HepG2 (cell line): ENCODE measurements around the gene NAIF1. TPM values are rescaled to one million over a fixed set of nuclear protein-coding genes. Genes with fewer than 3 reads are reported as not detected.

ENCODE experiments used
- ARNT2 ChIP-seq: sonication (generic); formaldehyde crosslinking; IDR thresholded peaks from 2 replicates; pipeline ENCODE4 v1.8.0; 2022; ENCODE audit warnings: mild to moderate bottlenecking, low read depth, missing genetic modification reagents, moderate library complexity
- CREB1 ChIP-seq, 2 experiments: fragments of 450-650 bp in 1 of 2; IDR thresholded peaks; 2 replicates each; pipeline ENCODE4 v1.6.1; 2016 to 2017; ENCODE audit warnings: control low read depth in 1 of 2, mild to moderate bottlenecking in 1 of 2, missing compliant biosample characterization in 1 of 2, missing genetic modification characterization in 1 of 2
- KLF11 ChIP-seq: IDR thresholded peaks from 2 replicates; pipeline ENCODE4 v1.6.1; 2016; ENCODE audit warnings: missing compliant biosample characterization
- XRCC5 ChIP-seq: fragments of 200-400 bp; formaldehyde crosslinking; optimal IDR thresholded peaks from 2 replicates; pipeline ENCODE3; 2017; ENCODE audit warnings: mild to moderate bottlenecking, low read length
- ZFP62 ChIP-seq: sonication (generic); formaldehyde crosslinking; IDR thresholded peaks from 2 replicates; pipeline ENCODE4 v1.4.0; 2020; ENCODE audit warnings: missing genetic modification reagents
- ZMAT3 ChIP-seq: sonication (generic); formaldehyde crosslinking; conservative IDR thresholded peaks from 2 replicates; pipeline ENCODE4 v1.7.0; 2021; ENCODE audit warnings: missing genetic modification reagents
- ZNF367 ChIP-seq: sonication (generic); formaldehyde crosslinking; IDR thresholded peaks from 2 replicates; pipeline ENCODE4 v1.4.0; 2020; ENCODE audit warnings: missing genetic modification reagents, borderline replicate concordance
- ZNF383 ChIP-seq: sonication (generic); formaldehyde crosslinking; IDR thresholded peaks from 2 replicates; pipeline ENCODE4 v1.4.0; 2020; ENCODE audit warnings: missing genetic modification reagents, mild to moderate bottlenecking, borderline replicate concordance
- polyA plus RNA-seq, 8 experiments: library from polyadenylated mRNA; depleted of rRNA in 3 of 8; stranded (reverse) in 7 of 8; unstranded in 1 of 8; fragments of >200 nt; fragmentation: Illumina TruSeq in 4 of 8; extraction: Trizol in 4 of 8; gene quantifications; 2 replicates each; pipeline versions ENCODE4 v1.2.1 to v1.2.3, GENCODE V29; 2011 to 2016; ENCODE audit warnings: low read depth in 4 of 8, missing spikeins in 1 of 8, mixed read lengths in 1 of 8; ENCODE audit not compliant: insufficient read depth in 1 of 8
- total RNA-seq, 5 experiments: library from RNA; depleted of rRNA; stranded (reverse); fragments of >200 nt; fragmentation: Illumina TruSeq; extraction: Trizol; gene quantifications; 2 replicates each; pipeline ENCODE4 v1.2.3, GENCODE V29; 2016; ENCODE audit warnings: low read depth in 1 of 5
- TF ChIP-seq, protein P1 (sequence below): sonication (generic); formaldehyde crosslinking; IDR thresholded peaks from 2 replicates; pipeline ENCODE4; 2020; ENCODE audit warnings: missing genetic modification reagents, mild to moderate bottlenecking, borderline replicate concordance
- TF ChIP-seq, protein P2 (sequence below): IDR thresholded peaks from 2 replicates; pipeline ENCODE4 v1.4.0; 2020; ENCODE audit warnings: mild to moderate bottlenecking, missing genetic modification reagents
- TF ChIP-seq, protein P3 (sequence below): sonication (generic); formaldehyde crosslinking; IDR thresholded peaks from 2 replicates; pipeline ENCODE4 v1.4.0; 2020; ENCODE audit warnings: missing genetic modification reagents
- TF ChIP-seq, protein P4 (sequence below): sonication (generic); formaldehyde crosslinking; IDR thresholded peaks from 2 replicates; pipeline ENCODE4 v1.8.0; 2022; ENCODE audit warnings: missing genetic modification reagents, mild to moderate bottlenecking, moderate library complexity, borderline replicate concordance
- TF ChIP-seq, protein P5 (sequence below): IDR thresholded peaks from 2 replicates; pipeline ENCODE4 v1.6.1; 2016; ENCODE audit warnings: low read depth, missing genetic modification reagents, missing compliant biosample characterization

NAIF1 gene
- total and polyA plus RNA-seq, 2 of the 13 experiments (the other 11 are each of a cell fraction or from before 2014, with no cell fraction given): 6.0 to 6.9 TPM

DNA sequence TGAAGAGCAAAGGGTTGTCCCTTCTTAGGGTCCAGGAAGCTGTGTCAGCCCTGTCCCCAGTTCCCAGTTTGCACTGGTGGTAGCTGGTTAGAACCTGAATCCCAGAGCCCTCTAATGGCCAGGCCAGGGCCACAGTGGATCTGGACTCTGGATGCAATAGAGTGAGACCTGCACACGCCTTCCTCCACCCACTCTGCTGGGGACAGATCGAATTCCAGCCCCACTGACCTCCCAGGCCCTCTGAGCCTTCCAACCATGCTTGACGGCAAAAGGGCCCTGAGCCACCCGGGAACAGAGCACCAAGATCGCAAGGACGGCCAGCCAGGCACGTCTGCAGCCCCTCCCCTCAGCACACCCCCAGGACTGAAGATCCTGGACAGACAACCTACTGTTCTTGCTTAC is 23.7 kb downstream of the NAIF1 start (continued):
- TF ChIP-seq, protein P1, sequence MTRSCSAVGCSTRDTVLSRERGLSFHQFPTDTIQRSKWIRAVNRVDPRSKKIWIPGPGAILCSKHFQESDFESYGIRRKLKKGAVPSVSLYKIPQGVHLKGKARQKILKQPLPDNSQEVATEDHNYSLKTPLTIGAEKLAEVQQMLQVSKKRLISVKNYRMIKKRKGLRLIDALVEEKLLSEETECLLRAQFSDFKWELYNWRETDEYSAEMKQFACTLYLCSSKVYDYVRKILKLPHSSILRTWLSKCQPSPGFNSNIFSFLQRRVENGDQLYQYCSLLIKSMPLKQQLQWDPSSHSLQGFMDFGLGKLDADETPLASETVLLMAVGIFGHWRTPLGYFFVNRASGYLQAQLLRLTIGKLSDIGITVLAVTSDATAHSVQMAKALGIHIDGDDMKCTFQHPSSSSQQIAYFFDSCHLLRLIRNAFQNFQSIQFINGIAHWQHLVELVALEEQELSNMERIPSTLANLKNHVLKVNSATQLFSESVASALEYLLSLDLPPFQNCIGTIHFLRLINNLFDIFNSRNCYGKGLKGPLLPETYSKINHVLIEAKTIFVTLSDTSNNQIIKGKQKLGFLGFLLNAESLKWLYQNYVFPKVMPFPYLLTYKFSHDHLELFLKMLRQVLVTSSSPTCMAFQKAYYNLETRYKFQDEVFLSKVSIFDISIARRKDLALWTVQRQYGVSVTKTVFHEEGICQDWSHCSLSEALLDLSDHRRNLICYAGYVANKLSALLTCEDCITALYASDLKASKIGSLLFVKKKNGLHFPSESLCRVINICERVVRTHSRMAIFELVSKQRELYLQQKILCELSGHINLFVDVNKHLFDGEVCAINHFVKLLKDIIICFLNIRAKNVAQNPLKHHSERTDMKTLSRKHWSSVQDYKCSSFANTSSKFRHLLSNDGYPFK (CRISPR knock-in tag): no peak
- TF ChIP-seq ARNT2: peak; percentile 68; the same call in 1 of the 2 replicates
- no peak for TF ChIP-seq ZNF383
- TF ChIP-seq, protein P2, sequence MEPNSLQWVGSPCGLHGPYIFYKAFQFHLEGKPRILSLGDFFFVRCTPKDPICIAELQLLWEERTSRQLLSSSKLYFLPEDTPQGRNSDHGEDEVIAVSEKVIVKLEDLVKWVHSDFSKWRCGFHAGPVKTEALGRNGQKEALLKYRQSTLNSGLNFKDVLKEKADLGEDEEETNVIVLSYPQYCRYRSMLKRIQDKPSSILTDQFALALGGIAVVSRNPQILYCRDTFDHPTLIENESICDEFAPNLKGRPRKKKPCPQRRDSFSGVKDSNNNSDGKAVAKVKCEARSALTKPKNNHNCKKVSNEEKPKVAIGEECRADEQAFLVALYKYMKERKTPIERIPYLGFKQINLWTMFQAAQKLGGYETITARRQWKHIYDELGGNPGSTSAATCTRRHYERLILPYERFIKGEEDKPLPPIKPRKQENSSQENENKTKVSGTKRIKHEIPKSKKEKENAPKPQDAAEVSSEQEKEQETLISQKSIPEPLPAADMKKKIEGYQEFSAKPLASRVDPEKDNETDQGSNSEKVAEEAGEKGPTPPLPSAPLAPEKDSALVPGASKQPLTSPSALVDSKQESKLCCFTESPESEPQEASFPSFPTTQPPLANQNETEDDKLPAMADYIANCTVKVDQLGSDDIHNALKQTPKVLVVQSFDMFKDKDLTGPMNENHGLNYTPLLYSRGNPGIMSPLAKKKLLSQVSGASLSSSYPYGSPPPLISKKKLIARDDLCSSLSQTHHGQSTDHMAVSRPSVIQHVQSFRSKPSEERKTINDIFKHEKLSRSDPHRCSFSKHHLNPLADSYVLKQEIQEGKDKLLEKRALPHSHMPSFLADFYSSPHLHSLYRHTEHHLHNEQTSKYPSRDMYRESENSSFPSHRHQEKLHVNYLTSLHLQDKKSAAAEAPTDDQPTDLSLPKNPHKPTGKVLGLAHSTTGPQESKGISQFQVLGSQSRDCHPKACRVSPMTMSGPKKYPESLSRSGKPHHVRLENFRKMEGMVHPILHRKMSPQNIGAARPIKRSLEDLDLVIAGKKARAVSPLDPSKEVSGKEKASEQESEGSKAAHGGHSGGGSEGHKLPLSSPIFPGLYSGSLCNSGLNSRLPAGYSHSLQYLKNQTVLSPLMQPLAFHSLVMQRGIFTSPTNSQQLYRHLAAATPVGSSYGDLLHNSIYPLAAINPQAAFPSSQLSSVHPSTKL: peak; percentile 59; the same call in 1 of the 2 replicates
- no peak for TF ChIP-seq KLF11
- no peak for TF ChIP-seq ZFP62 (CRISPR knock-in tag)
- TF ChIP-seq, protein P3, sequence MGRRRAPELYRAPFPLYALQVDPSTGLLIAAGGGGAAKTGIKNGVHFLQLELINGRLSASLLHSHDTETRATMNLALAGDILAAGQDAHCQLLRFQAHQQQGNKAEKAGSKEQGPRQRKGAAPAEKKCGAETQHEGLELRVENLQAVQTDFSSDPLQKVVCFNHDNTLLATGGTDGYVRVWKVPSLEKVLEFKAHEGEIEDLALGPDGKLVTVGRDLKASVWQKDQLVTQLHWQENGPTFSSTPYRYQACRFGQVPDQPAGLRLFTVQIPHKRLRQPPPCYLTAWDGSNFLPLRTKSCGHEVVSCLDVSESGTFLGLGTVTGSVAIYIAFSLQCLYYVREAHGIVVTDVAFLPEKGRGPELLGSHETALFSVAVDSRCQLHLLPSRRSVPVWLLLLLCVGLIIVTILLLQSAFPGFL: no peak
- no peak for TF ChIP-seq CREB1 (IDR thresholded peaks at IDR 0.05)
- TF ChIP-seq CREB1 (CRISPR knock-in tag; IDR thresholded peaks at IDR 0.05): peak; percentile 35; the same call in 1 of the 2 replicates
- TF ChIP-seq XRCC5: peak; percentile 77
- TF ChIP-seq, protein P4, sequence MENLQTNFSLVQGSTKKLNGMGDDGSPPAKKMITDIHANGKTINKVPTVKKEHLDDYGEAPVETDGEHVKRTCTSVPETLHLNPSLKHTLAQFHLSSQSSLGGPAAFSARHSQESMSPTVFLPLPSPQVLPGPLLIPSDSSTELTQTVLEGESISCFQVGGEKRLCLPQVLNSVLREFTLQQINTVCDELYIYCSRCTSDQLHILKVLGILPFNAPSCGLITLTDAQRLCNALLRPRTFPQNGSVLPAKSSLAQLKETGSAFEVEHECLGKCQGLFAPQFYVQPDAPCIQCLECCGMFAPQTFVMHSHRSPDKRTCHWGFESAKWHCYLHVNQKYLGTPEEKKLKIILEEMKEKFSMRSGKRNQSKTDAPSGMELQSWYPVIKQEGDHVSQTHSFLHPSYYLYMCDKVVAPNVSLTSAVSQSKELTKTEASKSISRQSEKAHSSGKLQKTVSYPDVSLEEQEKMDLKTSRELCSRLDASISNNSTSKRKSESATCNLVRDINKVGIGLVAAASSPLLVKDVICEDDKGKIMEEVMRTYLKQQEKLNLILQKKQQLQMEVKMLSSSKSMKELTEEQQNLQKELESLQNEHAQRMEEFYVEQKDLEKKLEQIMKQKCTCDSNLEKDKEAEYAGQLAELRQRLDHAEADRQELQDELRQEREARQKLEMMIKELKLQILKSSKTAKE (CRISPR knock-in tag): no peak
- no peak for TF ChIP-seq ZNF367 (CRISPR knock-in tag)
- TF ChIP-seq, protein P5, sequence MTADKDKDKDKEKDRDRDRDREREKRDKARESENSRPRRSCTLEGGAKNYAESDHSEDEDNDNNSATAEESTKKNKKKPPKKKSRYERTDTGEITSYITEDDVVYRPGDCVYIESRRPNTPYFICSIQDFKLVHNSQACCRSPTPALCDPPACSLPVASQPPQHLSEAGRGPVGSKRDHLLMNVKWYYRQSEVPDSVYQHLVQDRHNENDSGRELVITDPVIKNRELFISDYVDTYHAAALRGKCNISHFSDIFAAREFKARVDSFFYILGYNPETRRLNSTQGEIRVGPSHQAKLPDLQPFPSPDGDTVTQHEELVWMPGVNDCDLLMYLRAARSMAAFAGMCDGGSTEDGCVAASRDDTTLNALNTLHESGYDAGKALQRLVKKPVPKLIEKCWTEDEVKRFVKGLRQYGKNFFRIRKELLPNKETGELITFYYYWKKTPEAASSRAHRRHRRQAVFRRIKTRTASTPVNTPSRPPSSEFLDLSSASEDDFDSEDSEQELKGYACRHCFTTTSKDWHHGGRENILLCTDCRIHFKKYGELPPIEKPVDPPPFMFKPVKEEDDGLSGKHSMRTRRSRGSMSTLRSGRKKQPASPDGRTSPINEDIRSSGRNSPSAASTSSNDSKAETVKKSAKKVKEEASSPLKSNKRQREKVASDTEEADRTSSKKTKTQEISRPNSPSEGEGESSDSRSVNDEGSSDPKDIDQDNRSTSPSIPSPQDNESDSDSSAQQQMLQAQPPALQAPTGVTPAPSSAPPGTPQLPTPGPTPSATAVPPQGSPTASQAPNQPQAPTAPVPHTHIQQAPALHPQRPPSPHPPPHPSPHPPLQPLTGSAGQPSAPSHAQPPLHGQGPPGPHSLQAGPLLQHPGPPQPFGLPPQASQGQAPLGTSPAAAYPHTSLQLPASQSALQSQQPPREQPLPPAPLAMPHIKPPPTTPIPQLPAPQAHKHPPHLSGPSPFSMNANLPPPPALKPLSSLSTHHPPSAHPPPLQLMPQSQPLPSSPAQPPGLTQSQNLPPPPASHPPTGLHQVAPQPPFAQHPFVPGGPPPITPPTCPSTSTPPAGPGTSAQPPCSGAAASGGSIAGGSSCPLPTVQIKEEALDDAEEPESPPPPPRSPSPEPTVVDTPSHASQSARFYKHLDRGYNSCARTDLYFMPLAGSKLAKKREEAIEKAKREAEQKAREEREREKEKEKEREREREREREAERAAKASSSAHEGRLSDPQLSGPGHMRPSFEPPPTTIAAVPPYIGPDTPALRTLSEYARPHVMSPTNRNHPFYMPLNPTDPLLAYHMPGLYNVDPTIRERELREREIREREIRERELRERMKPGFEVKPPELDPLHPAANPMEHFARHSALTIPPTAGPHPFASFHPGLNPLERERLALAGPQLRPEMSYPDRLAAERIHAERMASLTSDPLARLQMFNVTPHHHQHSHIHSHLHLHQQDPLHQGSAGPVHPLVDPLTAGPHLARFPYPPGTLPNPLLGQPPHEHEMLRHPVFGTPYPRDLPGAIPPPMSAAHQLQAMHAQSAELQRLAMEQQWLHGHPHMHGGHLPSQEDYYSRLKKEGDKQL (CRISPR knock-in tag): no peak
- no peak for TF ChIP-seq ZMAT3 (CRISPR knock-in tag)
